Left forelimb (tissue), 1 donor: Measurements from ENCODE around the gene LPIN2.
"Not testable (repeated sequence)": the region's sequence is repeated elsewhere in the genome, so short reads cannot be mapped to it uniquely, and the experiment has no call there.

Source experiments
- DNase-seq: peaks from one replicate; pipeline ENCODE4 v3.0.0-alpha.2; 2018; ENCODE audit warnings: low spot score

LPIN2 gene

DNA sequence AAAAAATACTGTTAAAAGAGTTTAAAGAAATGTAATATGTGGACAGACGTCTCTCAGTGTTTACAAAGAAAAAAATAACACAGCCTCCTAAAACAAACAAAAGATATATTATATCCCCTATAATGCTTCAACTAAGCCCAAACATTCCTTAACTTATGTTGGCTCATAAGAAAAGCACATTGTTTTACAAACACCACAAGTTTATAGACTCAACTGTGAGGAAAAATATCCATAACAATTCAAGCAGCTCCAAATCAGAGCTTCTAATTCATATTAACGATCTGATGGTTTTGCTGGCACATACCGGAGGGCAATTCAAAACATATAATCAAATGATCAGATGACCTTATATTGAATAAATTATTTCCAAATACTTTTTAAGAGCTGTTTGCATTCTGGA, 5.5 kb downstream of the LPIN2 start:
- no peak for DNase-seq

DNA sequence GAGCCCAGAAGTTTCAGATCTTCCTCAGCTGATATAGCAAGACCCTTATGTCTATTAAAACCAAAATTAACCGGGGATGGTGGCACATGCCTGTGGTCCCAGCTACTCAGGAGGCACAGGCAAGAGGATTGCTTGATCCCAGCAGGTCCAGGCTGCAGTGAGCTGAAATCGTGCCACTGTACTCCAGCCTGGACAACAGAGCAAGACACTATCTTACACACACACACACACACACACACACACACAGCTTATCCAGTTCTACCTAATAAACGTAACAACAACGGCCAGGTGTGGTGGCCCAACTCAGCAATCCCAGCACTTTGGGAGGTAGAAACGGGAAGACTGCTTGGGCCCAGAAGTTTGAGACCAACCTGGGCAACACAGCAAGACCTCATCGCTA, 7.5 kb downstream of the LPIN2 start:
- no peak for DNase-seq

DNA sequence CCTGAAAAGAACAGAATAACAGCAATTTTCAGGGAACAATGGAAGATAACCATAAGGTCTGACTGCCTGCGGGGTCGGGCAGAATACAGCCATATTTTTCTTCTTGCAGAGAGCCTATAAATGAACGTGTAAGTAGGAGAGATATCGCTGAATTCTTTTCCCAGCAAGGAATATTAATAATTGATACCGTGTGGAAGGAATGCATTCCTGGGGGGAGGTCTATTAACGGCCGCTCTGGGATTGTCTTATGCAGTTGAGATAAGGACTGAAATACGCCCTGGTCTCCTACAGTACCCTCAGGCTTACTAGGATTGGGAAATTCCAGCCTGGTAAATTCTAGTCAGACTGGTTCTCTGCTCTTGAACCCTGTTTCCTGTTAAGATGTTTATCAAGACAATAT, 9.2 kb downstream of the LPIN2 start:
- not testable (repeated sequence) for DNase-seq

DNA sequence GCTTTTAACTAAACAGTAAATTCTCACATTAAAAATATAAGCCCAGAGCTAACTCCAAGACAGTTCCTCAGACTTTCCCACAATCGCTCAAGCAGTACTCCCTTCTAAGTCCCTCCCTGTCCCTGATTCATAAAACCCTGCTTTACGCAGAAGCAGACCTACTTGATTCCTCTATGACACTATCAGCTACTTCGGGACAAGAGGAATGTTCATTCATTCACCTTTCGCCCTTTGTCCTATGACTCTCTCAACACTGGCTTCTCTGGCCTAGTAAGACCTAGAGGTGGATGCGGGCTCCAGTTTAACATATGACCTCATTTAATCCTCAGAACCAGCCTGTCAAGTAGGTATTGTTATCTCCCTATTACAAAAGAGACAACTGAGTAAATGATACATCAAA, 10.2 kb downstream of the LPIN2 start:
- DNase-seq: no peak

DNA sequence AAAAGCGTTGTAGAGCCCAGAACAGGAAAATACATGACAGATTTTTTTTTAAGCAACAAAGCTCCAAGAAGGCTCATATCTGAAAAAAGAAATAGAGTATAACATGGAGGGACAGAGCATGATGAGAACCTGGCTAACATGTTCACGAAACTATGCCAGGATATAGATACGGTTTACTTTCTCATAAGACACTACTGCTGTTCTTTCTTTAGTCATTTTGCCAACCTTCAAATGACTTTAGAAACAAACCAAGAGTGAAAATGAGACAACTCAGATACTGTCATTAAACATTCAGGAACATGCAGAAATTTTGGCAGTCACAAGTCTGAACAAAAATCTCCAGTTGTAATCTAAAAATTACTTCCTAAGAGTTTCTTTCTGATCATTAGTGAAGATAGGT, 14.3 kb downstream of the LPIN2 start:
- DNase-seq: no peak

DNA sequence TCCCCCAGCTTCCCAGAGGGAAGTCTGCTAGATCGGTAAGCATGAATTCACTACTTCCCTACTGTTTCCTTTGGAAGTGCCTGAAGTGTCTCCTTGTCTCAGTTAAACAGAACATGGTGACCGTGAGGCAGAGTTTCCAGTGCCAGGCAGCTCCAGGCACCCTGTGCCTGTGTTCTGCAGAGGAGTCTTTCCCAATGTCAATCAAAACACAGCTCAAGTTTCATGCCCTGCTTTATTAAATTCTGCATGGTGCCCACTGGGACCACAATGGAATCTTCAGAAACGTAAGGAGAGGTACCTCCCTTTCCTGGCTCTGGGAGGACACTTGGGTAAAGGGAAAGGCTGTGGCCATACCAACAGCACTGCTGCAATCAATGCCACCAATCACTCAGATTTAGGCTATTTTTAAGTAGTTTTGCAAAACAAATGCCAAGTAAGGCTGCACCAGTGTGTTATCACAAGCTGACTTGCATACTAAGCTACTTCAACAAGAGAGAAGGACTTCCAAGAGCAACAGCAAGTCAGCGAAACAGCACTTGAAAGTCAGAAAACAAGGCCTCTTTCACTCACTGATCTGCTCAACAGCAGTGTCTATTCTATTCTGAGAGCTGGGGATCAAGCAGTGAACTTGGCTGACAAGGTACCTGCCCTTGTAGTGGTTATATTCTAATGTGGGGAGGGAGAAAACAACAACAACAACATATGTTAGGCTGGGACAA, 14.9 kb downstream of the LPIN2 start:
- no peak for DNase-seq

DNA sequence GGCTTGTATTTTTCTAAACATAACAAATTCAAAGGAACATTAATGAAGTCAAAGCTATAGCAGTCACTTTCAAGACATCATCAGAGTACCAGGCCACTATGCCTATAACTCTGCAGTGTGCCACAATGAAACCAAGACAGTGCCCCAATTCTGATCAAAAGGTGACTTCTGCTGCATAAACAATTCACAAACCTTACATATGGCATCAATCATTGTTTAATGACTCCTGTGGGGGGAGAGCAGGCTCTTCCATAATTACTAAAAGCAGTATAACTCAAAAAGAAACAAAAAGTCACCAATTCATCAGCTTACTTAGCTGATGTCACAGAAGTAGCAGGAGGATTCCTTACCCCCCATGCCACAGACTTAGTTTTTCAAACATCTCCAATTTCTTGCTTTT, 15.5 kb downstream of the LPIN2 start:
- DNase-seq: no peak

DNA sequence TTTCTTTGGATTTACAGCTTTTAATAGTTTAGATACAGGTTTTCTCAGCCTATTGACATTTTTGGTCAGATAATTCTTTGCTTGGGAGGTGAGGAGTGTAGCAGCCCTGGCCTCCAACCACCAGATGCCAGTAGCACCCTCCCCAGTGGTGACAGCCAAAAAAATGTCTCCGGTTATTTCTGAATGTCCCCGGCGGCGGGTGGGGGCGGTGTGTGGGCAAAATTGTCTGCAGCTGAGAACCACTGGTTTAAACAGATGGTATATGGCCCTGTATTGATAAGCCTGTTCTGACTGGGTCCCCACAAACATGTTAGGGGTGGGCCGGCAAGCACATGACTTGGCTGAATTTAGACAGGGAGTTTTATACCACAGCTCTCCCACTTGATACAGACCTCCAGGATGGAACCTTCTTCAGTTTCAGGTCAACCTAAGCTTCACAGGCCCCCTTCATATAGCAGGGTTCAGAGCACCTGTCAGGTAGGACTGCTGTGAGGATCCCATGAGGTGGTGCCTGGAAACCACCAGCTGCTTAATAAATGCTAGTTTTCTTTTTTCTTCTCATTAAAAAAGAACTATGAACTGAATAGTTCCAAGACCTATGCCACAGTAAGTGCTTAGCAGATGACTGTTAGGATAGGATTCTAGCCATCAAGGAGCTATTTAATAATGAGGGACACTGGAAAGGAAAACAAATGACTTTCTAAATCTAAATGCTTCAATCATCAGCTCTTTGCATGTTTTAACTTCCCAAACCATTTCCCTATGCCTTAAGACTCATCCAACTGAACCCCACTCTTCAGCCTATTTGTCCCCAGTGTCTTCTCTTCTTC, 18.1 kb downstream of the LPIN2 start:
- no peak for DNase-seq

DNA sequence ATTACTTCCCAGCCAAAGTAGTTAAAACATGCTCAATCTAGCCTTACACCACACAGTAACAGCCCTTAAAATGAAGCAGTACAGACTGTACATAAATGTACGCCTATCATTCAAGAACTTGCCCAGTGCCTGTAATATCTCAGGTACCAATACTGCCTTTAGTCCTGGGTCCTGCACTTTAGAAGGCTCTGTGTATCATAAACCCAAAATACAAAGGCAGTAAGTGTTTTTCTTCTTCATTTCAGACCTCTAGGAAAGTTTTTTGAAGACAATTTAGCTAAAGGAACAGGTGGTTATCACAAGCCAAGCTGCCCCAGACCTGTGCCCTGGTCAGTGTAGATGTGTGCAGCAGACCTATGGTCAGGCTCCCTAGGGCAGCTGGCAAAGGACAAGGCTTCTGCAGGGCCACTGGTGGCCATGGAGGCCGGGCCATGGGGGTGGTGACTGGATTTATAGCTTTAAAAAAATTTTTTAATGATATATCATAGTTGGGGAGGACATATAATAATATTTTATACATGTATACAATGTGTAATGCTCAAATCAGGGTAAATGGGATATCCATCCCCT, 18.8 kb downstream of the LPIN2 start:
- DNase-seq: no peak

DNA sequence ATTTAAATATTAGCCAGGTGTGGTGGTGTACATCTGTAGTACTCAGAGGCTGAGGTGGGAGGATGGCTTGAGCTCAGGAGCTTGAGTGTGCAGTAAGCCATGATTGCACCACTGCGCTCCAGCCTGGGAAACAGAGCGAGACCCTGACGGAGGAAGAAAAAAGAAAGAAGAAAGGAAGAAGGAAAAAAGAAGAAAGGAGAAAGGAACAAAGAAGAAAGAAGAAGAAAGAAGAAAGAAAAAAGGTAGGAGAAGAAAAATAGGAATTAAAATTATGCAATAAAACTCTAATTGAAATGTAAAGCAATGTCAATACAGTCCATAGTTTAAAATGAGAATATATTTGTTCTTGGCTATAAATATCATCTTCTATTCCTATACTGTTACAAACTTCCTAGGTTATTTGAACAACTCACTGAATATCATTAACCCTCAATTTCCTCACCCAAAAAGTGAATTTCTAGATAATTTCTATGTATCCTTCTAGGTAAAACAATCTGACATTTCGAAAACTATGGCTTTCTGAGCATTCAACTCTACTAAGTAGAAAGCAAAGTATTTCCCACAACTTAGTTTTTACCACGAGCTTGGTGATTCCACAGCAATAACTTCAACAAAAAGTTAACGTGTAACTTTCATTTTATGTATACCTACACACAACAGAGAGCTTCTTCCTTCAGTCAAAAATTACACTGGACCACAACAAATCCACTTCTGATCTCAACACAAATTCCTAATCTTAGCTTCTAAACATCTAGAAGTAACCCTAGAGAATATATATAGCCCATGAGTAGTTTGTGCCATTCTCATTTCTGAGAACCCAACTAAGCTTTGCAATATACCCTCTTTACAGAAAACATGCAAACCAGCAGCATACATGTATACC, 19.7 kb downstream of the LPIN2 start:
- DNase-seq: no peak

DNA sequence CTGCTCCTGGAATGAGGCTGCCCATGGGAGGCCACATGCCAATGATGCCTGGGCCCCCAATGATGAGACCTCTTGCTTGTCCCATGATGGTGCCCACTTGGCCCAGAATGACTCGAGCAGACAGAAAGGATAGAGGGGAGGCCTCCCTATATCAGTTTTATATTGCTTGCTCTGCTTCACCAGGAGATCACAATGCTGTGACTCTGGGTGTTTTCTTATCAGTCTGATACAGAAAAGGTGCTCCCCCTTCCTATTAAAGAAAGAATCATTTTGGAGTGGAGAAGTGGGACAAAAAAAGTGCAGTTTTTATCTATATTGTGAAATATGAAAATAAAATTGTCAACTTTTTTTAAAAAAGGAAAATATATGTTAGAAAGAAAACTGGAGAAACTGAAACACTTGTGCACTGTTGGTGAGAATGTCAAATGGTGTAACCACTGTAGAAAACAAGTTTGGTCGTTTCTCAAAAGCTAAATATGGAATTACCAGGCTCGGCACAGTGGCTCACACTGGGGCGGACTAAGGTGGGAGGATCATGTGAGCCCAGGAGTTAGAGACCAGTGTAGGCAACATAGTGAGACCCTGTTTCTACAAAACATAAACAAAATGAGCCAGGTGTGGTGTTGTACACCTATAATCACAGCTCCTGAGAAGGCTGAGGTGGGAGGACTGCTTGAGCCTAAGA, 21.8 kb downstream of the LPIN2 start:
- no peak for DNase-seq

DNA sequence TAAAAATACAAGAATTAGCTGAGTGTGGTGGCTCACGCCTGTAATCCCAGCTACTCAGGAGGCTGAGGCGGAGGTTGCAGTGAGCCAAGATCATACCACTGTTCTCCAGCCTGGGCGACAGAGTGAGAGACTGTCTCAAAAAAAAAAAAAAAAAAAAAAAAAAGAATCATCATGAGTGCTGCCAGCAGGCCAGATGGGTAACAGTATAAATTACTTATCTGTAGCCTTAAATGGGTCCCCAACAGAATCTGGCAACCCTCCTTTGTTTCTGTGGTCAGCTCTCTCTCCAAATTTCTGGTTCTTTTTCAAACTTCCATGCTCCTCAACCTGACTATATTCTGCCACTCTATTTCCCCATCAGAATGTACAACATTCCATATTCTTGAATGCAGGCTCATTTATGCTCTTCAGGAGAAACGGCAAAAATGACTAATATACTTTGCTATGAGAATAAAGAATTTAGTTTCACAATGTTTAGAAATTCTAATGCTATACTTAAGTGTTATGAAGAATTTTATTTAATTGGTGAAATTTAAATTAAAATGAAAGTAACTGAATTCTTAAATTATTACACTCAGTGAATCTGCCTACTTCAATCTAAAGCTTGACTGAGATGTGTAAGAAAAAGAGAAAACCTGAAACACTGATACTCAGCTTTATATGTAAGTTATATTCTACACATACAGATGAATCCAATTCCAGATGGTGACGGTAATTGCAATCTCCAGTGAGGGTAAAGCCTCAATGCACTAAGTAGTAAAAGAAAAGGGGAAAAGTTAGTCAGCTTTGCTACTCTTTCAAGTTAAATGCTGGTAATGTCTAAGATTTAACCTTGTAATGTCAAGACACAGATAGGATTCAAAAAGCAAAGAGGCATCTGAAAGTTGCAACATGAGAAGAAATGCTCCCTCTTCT, 24.8 kb downstream of the LPIN2 start:
- DNase-seq: no peak

DNA sequence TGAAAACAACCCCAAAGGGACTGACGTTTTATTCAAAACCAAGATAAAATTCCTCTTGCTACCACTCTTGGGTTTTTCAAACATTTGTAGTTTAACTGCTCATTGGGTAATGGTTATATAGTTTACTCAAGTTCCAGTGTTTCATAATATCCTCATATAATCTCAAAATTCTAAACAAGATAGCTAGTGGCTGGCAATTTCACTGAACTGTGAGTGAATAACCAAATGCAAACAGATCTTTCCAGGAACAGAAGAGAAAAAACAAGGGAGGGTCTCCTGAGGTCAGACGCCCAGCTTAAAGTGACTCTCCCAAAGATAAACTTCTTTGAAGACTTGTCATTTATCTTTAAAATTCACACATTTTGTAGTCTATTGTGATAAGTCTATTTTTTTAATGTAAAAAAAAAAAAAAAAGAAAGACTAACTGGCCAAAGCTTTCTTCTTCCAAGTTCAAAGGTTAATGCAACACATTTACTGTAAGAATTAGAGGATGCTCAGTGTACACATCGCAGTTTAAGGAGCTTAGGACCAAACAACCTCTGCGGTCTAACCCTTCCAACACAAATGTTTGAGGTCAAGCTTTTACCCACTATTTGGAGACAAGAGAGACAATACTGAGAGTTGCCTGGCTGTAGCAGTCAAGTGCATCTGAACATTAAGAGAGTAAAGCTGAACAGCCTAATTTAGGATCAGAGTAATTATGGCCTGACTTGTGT, 26.6 kb downstream of the LPIN2 start:
- no peak for DNase-seq

DNA sequence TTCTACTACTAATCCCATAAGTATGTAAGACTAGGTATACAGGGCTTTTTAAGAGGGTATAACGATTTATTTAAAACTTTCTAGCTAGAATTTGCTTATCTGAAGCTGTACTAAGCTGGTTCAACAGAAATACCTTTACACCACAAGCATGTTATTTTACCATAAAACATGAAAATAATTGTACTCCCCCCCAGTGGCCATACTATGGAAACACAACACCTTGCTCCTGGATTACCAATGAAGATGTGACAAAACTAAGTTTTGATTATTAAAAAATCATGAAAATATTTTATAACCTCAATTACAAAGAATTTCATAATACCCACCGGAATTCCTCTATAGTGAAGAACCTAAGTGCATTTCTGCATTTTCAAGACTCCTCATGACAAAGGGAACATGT, 27.3 kb downstream of the LPIN2 start:
- DNase-seq: no peak

DNA sequence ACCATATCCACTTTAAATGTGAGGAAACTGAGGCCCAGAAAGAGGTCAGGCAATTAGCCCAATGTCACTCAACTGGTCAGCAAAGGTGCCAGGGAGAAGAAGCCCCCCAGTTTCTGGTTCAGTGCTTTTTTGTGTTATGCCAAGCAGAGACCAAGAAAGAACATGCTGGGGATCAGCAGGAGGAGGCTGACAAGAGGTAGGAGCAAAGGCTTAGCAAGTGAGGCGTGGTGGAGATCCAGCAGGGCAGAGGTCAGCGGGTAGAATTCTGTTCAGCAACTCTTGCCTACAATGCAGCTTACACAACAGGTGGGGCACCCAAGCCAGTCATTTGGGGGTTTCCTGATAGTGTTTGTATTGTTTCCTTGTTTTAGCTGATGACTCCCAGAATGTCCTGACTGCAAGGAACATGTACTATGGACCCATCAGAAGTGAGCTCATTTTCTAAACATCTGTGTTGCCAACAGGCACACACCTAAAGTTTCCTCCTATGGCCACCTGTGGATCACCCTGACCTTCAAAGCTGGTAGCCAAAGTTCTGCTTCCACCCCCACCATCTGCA, 28.2 kb downstream of the LPIN2 start:
- DNase-seq: no peak

DNA sequence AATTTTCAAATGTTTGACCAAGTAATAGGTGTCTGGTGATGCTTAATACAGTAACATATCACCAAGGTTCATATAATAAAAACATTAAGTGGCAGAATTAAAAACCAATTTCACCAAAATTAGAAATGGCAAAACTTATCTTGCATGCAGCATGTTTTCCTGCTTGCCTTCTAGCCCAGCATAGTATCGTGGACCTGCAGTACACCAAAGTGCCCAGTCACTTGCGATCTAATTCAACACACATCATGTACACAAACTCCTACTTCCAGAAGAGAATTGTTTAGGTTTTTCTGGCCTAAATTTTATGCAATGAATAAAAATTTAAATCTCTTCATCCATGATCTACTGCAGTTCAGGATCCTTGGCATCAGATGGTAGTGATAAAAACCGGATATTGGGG, 28.9 kb downstream of the LPIN2 start:
- DNase-seq: no peak

DNA sequence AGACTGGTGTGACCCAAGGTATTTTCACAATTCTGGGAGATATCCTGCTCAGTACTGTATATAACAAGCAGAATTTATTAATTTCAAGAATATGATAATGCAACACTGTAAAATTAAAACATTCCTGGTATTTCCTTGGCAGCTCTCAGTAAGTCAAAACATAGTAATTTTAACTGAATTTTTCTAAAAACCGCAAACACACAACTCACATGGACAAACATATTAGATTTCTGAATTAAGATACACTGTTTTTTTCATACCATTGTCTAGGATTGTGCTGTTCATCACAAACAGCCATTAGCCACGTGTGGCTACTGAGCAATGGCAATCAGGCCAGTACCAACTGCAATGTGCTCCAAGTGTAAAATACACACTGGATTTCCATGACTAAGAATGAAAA, 29.6 kb downstream of the LPIN2 start:
- no peak for DNase-seq

DNA sequence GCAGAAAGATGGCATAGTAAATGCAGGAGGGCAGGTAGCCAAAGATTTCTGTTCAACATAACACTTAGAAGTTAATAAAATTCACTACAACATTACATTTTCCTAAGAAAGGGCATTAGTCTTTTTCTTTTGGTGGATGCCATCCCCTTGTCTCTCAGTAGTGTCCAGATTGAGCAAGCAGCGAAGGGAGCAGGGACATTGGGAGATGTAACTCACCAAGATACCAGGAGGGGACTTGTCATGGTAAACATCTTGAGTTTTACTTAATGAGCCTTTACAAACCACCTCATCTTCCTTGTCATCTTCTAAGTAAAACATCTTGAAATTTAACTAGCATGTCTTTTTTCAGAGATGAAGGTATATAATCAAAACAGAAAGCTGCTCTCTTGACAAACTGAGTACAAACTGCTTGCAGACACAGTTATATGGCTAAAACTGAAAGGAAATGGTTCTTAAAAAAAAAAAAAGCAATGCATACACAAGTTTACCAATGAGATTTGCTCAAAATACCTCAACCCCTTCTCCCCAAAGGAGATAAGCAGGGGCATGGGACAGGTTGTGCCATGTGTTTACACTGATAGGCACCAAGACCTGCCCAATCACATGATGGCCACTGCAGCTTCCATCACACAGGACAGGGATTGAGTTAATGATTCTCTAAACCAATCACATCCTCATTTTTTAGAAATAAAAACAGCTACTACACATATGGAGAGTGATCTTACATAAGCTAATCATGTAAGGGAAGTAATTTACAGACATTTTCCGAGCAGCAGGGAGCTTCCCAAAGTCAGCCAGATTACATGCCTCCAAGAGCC, 30.3 kb downstream of the LPIN2 start:
- no peak for DNase-seq

DNA sequence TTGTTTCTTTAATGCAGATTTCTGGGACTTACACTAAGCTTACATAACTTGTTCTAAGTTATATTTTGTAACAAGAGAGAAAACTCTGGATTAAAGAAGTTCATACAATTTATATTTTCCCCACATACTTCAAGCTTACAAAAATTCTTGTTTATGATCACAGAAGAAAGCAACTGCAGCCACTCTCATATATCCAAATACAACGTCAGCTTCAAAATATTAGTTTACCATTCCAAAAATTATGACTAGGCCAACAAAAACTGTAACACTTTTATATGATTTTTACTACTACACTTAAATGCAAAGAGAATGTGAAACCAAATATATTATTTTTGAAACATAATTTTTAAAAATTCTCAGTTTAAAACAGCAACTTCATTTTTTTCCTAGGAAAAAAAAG, 30.9 kb downstream of the LPIN2 start:
- no peak for DNase-seq
